H9 (cell line): ENCODE measurements around the gene TMEM178B. TPM values are rescaled to one million over a fixed set of nuclear protein-coding genes. Genes with fewer than 3 reads are reported as not detected.

Experiments used
- DNase-seq: peaks from one replicate; pipeline ENCODE4 v3.0.0-alpha.2; 2017
- H2AFZ ChIP-seq: one replicate; pipeline ENCODE4 v1.6.1; 2013; ENCODE audit warnings: mild to moderate bottlenecking, low read length, control low read depth, moderate library complexity
- H2AK5ac ChIP-seq: 2 replicates; pipeline ENCODE4 v1.6.1; 2013; ENCODE audit warnings: low read length, control low read depth, mixed read lengths; ENCODE audit not compliant: insufficient read length
- H2BK120ac ChIP-seq: one replicate; pipeline ENCODE4 v1.6.1; 2013; ENCODE audit warnings: low read depth, mild to moderate bottlenecking, low read length, control low read depth, inconsistent platforms; ENCODE audit not compliant: poor library complexity, severe bottlenecking
- H2BK12ac ChIP-seq: 2 replicates; pipeline ENCODE4 v1.6.1; 2013; ENCODE audit warnings: low read length, control low read depth, mixed read lengths, low read depth; ENCODE audit not compliant: insufficient read length
- H2BK15ac ChIP-seq: 2 replicates; pipeline ENCODE4 v1.6.1; 2013; ENCODE audit warnings: low read depth, low read length, control low read depth
- H2BK20ac ChIP-seq: one replicate; pipeline ENCODE4 v1.6.1; 2013; ENCODE audit warnings: low read depth, mild to moderate bottlenecking, low read length, control low read depth, inconsistent platforms; ENCODE audit not compliant: poor library complexity, severe bottlenecking
- H2BK5ac ChIP-seq: 2 replicates; pipeline ENCODE4 v1.6.1; 2013; ENCODE audit warnings: low read length, control low read depth, mixed read lengths; ENCODE audit not compliant: insufficient read length
- H3K14ac ChIP-seq: 2 replicates; pipeline ENCODE4 v1.6.1; 2013; ENCODE audit warnings: low read length, control low read depth; ENCODE audit not compliant: insufficient read depth
- H3K18ac ChIP-seq: 2 replicates; pipeline ENCODE4 v1.6.1; 2013; ENCODE audit warnings: low read depth, mild to moderate bottlenecking, mixed read lengths, low read length, control low read depth; ENCODE audit not compliant: insufficient read length
- H3K23ac ChIP-seq: 2 replicates; pipeline ENCODE4 v1.6.1; 2013; ENCODE audit warnings: low read length, control low read depth, mixed read lengths, low read depth; ENCODE audit not compliant: insufficient read length
- H3K23me2 ChIP-seq: 2 replicates; pipeline ENCODE4 v1.6.1; 2013; ENCODE audit warnings: low read depth, mild to moderate bottlenecking, mixed read lengths, low read length, control low read depth; ENCODE audit not compliant: insufficient read length, poor library complexity, severe bottlenecking
- H3K27ac ChIP-seq: 2 replicates; pipeline ENCODE4 v1.5.1; 2013; ENCODE audit warnings: low read length, control low read depth, mixed read lengths, low read depth; ENCODE audit not compliant: insufficient read length
- H3K27me3 ChIP-seq: 2 replicates; pipeline ENCODE4 v1.6.1; 2013; ENCODE audit warnings: low read length, control low read depth, inconsistent platforms; ENCODE audit not compliant: insufficient read depth
- H3K4ac ChIP-seq: 2 replicates; pipeline ENCODE4 v1.6.1; 2013; ENCODE audit warnings: low read depth, mild to moderate bottlenecking, control low read depth, inconsistent platforms, low read length, moderate library complexity
- H3K4me1 ChIP-seq: 2 replicates; pipeline ENCODE4 v1.6.1; 2013; ENCODE audit warnings: low read length, control low read depth, inconsistent platforms; ENCODE audit not compliant: insufficient read depth
- H3K4me2 ChIP-seq: 2 replicates; pipeline ENCODE4 v1.6.1; 2013; ENCODE audit warnings: low read length, control low read depth, mixed read lengths; ENCODE audit not compliant: insufficient read length, insufficient read depth
- H3K56ac ChIP-seq: 2 replicates; pipeline ENCODE4 v1.6.1; 2013; ENCODE audit warnings: low read depth, mild to moderate bottlenecking, mixed read lengths, low read length, control low read depth; ENCODE audit not compliant: insufficient read length
- H3K79me1 ChIP-seq: 2 replicates; pipeline ENCODE4 v1.6.1; 2013; ENCODE audit warnings: low read depth, mild to moderate bottlenecking, moderate library complexity, low read length, control low read depth, inconsistent platforms; ENCODE audit not compliant: insufficient read depth, poor library complexity, severe bottlenecking
- H3K79me2 ChIP-seq: 2 replicates; pipeline ENCODE4 v1.6.1; 2013; ENCODE audit warnings: low read length, control low read depth, inconsistent platforms; ENCODE audit not compliant: insufficient read depth
- H3K9ac ChIP-seq: 2 replicates; pipeline ENCODE4 v1.6.1; 2013; ENCODE audit warnings: low read length, control low read depth, mixed read lengths; ENCODE audit not compliant: insufficient read length; ENCODE audit errors: extremely low read depth
- H3K9me3 ChIP-seq: one replicate; pipeline ENCODE4 v1.6.1; 2013; ENCODE audit warnings: low read depth, low read length, inconsistent platforms; ENCODE audit not compliant: control insufficient read depth
- H3T11ph ChIP-seq: one replicate; pipeline ENCODE4 v1.6.1; 2013; ENCODE audit warnings: mild to moderate bottlenecking, low read length, control low read depth, inconsistent platforms
- H4K20me1 ChIP-seq: one replicate; pipeline ENCODE4 v1.6.1; 2013; ENCODE audit not compliant: control insufficient read depth, insufficient read length, insufficient read depth
- H4K5ac ChIP-seq: 2 replicates; pipeline ENCODE4 v1.6.1; 2013; ENCODE audit warnings: low read depth, mild to moderate bottlenecking, mixed read lengths, low read length, control low read depth; ENCODE audit not compliant: insufficient read length
- H4K8ac ChIP-seq: replicated peaks from 2 replicates; pipeline ENCODE4 v1.6.1; 2013; ENCODE audit warnings: low read length, control low read depth, mixed read lengths, low read depth; ENCODE audit not compliant: insufficient read length
- H4K91ac ChIP-seq: 2 replicates; pipeline ENCODE4 v1.6.1; 2013; ENCODE audit warnings: low read depth, mild to moderate bottlenecking, moderate library complexity, mixed read lengths, low read length, control low read depth; ENCODE audit not compliant: insufficient read length
- H3K27ac Mint-ChIP-seq, 3 experiments: 2 replicates in 2 of 3; 3 replicates in 1 of 3; pipeline ENCODE4 v1.8.0; 2020 to 2021; ENCODE audit warnings: mixed read lengths in 3 of 3, mild to moderate bottlenecking in 1 of 3, moderate library complexity in 1 of 3
- H3K27me3 Mint-ChIP-seq: 2 replicates; pipeline ENCODE4 v1.8.0; 2021; ENCODE audit warnings: low read depth, mild to moderate bottlenecking, moderate library complexity, mixed read lengths
- H3K36me3 Mint-ChIP-seq, 3 experiments: 2 replicates in 2 of 3; 3 replicates in 1 of 3; pipeline ENCODE4 v1.8.0; 2020 to 2021; ENCODE audit warnings: low read depth in 3 of 3, mixed read lengths in 3 of 3; ENCODE audit not compliant: insufficient read depth in 1 of 3
- H3K4me1 Mint-ChIP-seq, 2 experiments: 2 replicates each; pipeline ENCODE4 v1.8.0; 2020; ENCODE audit warnings: mixed read lengths in 2 of 2
- H3K4me3 Mint-ChIP-seq, 2 experiments: 2 replicates in 1 of 2; 3 replicates in 1 of 2; pipeline ENCODE4 v1.8.0; 2020 to 2021; ENCODE audit warnings: mild to moderate bottlenecking in 2 of 2, mixed read lengths in 2 of 2, moderate library complexity in 1 of 2
- H3K9me3 Mint-ChIP-seq, 2 experiments: 2 replicates in 1 of 2; 3 replicates in 1 of 2; pipeline ENCODE4 v1.8.0; 2020; ENCODE audit warnings: mild to moderate bottlenecking in 2 of 2, mixed read lengths in 2 of 2, moderate library complexity in 1 of 2
- WGBS: extraction: QIAGEN DNeasy Blood & Tissue Kit; methylation state at CpG from one replicate; pipeline ENCODE4 v1.1.7; 2013; ENCODE audit warnings: missing lambda C conversion rate, low lambda C conversion rate, mixed read lengths; ENCODE audit not compliant: insufficient read length; ENCODE audit errors: extremely low coverage; 5-methylcytosine and 5-hydroxymethylcytosine counted together
- total RNA-seq: library from RNA; stranded (reverse); gene quantifications from 2 replicates; pipeline ENCODE4 v1.2.1, GENCODE V29; 2021
- TF ChIP-seq, protein P1 (sequence below): fragments of 200-600 bp; sonication (generic); conservative IDR thresholded peaks from 3 replicates; pipeline ENCODE4 v1.8.0; 2021; ENCODE audit warnings: antibody characterized with exemption, mild to moderate bottlenecking

Gene TMEM178B
- total RNA-seq, 1 experiment from 2014 or later = 11.3 TPM

DNA sequence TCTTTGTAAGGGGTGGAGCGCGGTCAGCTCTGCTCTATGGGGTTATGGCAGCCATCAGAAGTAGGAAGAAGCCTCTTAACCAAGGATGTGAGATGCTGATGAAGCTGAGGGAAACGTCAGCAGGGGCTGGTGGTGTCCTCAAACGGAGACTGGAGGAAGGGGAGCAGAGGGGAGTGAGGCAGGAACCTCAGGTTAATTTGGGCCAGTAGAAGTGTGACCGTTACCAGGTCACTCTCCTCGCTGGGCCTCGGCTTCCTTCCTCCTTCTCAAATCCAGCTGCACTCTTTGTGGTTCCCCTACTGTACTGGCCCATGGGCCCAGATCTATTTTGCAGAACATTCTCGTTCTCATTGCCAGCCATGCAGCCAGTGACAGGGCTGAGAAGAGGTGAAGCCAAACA, 169.5 kb downstream of the TMEM178B start:
- H3K36me3 Mint-ChIP-seq = no peaks in the 10 kb centered on the region
- Histone ChIP-seq H3K18ac (no peak overlapping the region), H4K5ac (no peak overlapping the region), H3K79me1 (no peaks in the 10 kb centered on the region), H4K8ac (no peak overlapping the region), H2BK12ac (no peak overlapping the region), H3K4ac (no peak overlapping the region), H3T11ph (no peak overlapping the region), H3K14ac (no peak overlapping the region), H2BK120ac (no peak overlapping the region), H3K4me2 (no peak overlapping the region), H2AK5ac (no peak overlapping the region), H3K27ac (no peak overlapping the region), H3K23ac (no peak overlapping the region), H3K4me1 (peaks cover 4% of the 10 kb centered on the region; the same call in 1 of the 2 replicates), H3K23me2 (no peaks in the 10 kb centered on the region), H4K20me1 (no peaks in the 10 kb centered on the region), H2BK20ac (no peak overlapping the region), H3K56ac (no peak overlapping the region), H4K91ac (no peak overlapping the region), H3K9me3 (no peaks in the 10 kb centered on the region), H3K79me2 (no peaks in the 10 kb centered on the region), H2BK15ac (no peak overlapping the region), H2AFZ (no peak overlapping the region), H3K27me3 (no peaks in the 10 kb centered on the region), H3K9ac (no peak overlapping the region), H2BK5ac (no peak overlapping the region)
- TF ChIP-seq, protein P1, sequence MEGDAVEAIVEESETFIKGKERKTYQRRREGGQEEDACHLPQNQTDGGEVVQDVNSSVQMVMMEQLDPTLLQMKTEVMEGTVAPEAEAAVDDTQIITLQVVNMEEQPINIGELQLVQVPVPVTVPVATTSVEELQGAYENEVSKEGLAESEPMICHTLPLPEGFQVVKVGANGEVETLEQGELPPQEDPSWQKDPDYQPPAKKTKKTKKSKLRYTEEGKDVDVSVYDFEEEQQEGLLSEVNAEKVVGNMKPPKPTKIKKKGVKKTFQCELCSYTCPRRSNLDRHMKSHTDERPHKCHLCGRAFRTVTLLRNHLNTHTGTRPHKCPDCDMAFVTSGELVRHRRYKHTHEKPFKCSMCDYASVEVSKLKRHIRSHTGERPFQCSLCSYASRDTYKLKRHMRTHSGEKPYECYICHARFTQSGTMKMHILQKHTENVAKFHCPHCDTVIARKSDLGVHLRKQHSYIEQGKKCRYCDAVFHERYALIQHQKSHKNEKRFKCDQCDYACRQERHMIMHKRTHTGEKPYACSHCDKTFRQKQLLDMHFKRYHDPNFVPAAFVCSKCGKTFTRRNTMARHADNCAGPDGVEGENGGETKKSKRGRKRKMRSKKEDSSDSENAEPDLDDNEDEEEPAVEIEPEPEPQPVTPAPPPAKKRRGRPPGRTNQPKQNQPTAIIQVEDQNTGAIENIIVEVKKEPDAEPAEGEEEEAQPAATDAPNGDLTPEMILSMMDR = no peak
- H3K27ac Mint-ChIP-seq = peak overlapping the region in 1 of 3 experiments; percentile 52; a peak in 2 of 7 replicates
- WGBS = no CpG with 5 or more reads among the region's 8 CpGs
- no peak for DNase-seq
- H3K9me3 Mint-ChIP-seq = no peaks in the 10 kb centered on the region; a peak in 1 of 5 replicates
- H3K4me1 Mint-ChIP-seq = peaks cover 18 to 19% of the 10 kb centered on the region in 2 experiments
- no peaks in the 10 kb centered on the region; the same call in 1 of the 2 replicates for H3K27me3 Mint-ChIP-seq
- no peak overlapping the region for H3K4me3 Mint-ChIP-seq
